HEK293 (cell line): ENCODE measurements around the gene PCDH9.
A peak's percentile ranks its signal among the peaks of the same experiment; 100 is the strongest.
"Not testable (repeated sequence)": the region's sequence is repeated elsewhere in the genome, so short reads cannot be mapped to it uniquely, and the experiment has no call there.

ENCODE experiments used
- CTCF ChIA-PET: fragments of 350-600 bp; formaldehyde crosslinking; extraction: SDS; loops from one replicate; lab custom pipeline; 2021; ENCODE audit warnings: antibody characterized with exemption; lab: Yijun Ruan, JAX
- POLR2A ChIA-PET: fragments of 300-600 bp; formaldehyde crosslinking; extraction: SDS; loops from one replicate; lab custom pipeline; 2020; ENCODE audit warnings: antibody characterized with exemption, inconsistent platforms; lab: Yijun Ruan, JAX
- H3K27ac ChIP-seq: fragments of 200-500 bp; sonication (Bioruptor generic); 2 replicates; pipeline ENCODE4 v1.5.1; 2014; ENCODE audit warnings: low read depth, low read length, control low read depth, inconsistent platforms; ENCODE audit errors: extremely low read depth
- H3K36me3 ChIP-seq, 2 experiments: fragments of 200-500 bp in 1 of 2; sonication (Bioruptor generic) in 1 of 2; 1 replicate in 1 of 2; 2 replicates in 1 of 2; pipeline ENCODE4 v1.5.1; 2014 to 2017; ENCODE audit warnings: inconsistent platforms in 2 of 2, low read length in 2 of 2; ENCODE audit not compliant: control insufficient read depth in 2 of 2, insufficient read depth in 1 of 2
- H3K4me1 ChIP-seq: fragments of 200-500 bp; sonication (Bioruptor generic); 2 replicates; pipeline ENCODE4 v1.5.1; 2014; ENCODE audit warnings: mild to moderate bottlenecking, low read length, inconsistent platforms; ENCODE audit not compliant: control insufficient read depth, insufficient read depth
- H3K4me3 ChIP-seq: 2 replicates; pipeline ENCODE4 v1.5.1; 2011; ENCODE audit warnings: low read depth, mild to moderate bottlenecking, control low read depth, low read length, moderate library complexity
- H3K9me3 ChIP-seq: fragments of 200-500 bp; sonication (Bioruptor generic); 2 replicates; pipeline ENCODE4 v1.5.1; 2014; ENCODE audit warnings: low read depth, low read length, inconsistent platforms; ENCODE audit not compliant: control insufficient read depth, insufficient read depth
- ZFHX2 ChIP-seq: fragments of 450-650 bp; formaldehyde crosslinking; conservative IDR thresholded peaks from 2 replicates; pipeline ENCODE4 v1.5.1; 2016; ENCODE audit warnings: missing biosample characterization, missing genetic modification characterization
- ZFP41 ChIP-seq: fragments of 450-650 bp; formaldehyde crosslinking; IDR thresholded peaks from 2 replicates; pipeline ENCODE4 v1.5.1; 2016; ENCODE audit warnings: missing biosample characterization, missing genetic modification characterization, borderline replicate concordance
- ZNF350 ChIP-seq: fragments of 450-650 bp; formaldehyde crosslinking; IDR thresholded peaks from 2 replicates; pipeline ENCODE4 v1.5.0; 2017; ENCODE audit warnings: missing biosample characterization, mild to moderate bottlenecking, missing genetic modification characterization
- ZNF585B ChIP-seq: fragments of 450-650 bp; formaldehyde crosslinking; IDR thresholded peaks from 2 replicates; pipeline ENCODE4 v1.5.1; 2016; ENCODE audit warnings: missing biosample characterization, missing genetic modification characterization
- ZNF629 ChIP-seq: fragments of 450-650 bp; formaldehyde crosslinking; IDR thresholded peaks from 2 replicates; pipeline ENCODE4 v1.5.1; 2017; ENCODE audit warnings: missing biosample characterization, missing genetic modification characterization
- ZNF664 ChIP-seq: fragments of 450-650 bp; formaldehyde crosslinking; IDR thresholded peaks from 2 replicates; pipeline ENCODE4 v1.5.1; 2016; ENCODE audit warnings: missing biosample characterization, missing genetic modification characterization
- ZNF677 ChIP-seq: fragments of 450-650 bp; IDR thresholded peaks from 2 replicates; pipeline ENCODE4 v1.5.0; 2018; ENCODE audit warnings: missing biosample characterization, mild to moderate bottlenecking, missing genetic modification characterization, moderate library complexity
- TF ChIP-seq, protein P1 (sequence below): fragments of 450-650 bp; formaldehyde crosslinking; IDR thresholded peaks from 2 replicates; pipeline ENCODE4 v1.5.1; 2016; ENCODE audit warnings: missing biosample characterization, missing genetic modification characterization
- TF ChIP-seq, protein P2 (sequence below): fragments of 450-650 bp; formaldehyde crosslinking; conservative IDR thresholded peaks from 2 replicates; pipeline ENCODE4 v1.5.1; 2016; ENCODE audit warnings: low read depth, missing biosample characterization, missing genetic modification characterization

The PCDH9 gene

DNA sequence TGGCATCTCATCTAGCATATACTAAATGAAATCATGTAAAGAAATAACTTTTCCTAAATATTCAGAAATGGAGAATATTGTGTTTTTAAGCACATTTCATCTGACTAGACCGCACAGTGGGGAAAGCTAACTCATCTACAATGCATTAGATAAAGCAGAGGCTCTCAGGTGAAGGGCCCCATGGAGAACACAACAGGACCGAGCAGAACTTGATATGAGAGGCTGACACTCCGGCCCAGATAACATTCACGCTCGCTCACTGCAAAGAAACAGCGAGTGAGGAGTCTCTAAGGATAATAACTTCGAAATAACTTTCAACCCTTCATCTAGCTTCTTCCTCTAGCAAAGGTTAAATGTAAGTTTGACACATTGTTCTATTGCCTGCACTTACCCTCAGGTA, 130.6 kb downstream of the PCDH9 start:
- POLR2A ChIA-PET, result no interaction called here
- Histone ChIP-seq H3K9me3 (no peaks in the 10 kb centered on the region), H3K4me3 (no peak overlapping the region), H3K36me3 (no peaks in the 10 kb centered on the region), H3K4me1 (no peaks in the 10 kb centered on the region)
- TF ChIP-seq ZFP41 (tag by site-specific recombination), result no peak
- TF ChIP-seq ZFHX2 (tag by site-specific recombination), result no peak
- TF ChIP-seq, all 188 proteins: peak for 0
- CTCF ChIA-PET, result no interaction called here
- H3K27ac ChIP-seq, result no peak overlapping the region

DNA sequence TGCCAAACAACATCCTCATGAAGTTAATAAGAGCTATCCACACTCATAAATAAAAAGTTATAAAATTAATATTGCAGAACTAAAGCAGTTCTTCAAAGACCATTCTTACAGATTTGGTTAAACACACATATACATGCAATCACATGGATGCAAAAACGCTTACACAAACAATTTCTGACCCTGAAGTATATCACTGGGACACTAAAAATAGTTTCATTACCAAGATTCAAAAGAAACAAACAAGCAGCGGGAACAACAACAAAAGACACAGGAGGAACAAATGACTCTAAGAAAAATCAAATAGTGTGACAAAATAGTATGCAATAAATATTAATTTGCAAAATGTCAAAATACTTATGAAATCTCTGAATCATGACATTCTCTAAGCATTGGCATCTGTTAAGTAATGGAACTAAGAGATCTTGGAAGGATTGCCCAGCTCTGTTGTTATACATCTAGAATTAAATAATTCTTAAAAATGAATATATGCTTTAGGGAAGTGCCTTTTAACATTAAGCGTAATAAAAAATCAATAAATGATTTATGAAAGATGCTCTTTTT, 132.2 kb downstream of the PCDH9 start:
- Histone ChIP-seq H3K36me3 (no peaks in the 10 kb centered on the region), H3K9me3 (no peaks in the 10 kb centered on the region), H3K4me1 (no peaks in the 10 kb centered on the region), H3K4me3 (no peak overlapping the region), H3K27ac (no peak overlapping the region)
- ChIA-PET POLR2A (no interaction called here), CTCF (no interaction called here)
- TF ChIP-seq, protein P1, sequence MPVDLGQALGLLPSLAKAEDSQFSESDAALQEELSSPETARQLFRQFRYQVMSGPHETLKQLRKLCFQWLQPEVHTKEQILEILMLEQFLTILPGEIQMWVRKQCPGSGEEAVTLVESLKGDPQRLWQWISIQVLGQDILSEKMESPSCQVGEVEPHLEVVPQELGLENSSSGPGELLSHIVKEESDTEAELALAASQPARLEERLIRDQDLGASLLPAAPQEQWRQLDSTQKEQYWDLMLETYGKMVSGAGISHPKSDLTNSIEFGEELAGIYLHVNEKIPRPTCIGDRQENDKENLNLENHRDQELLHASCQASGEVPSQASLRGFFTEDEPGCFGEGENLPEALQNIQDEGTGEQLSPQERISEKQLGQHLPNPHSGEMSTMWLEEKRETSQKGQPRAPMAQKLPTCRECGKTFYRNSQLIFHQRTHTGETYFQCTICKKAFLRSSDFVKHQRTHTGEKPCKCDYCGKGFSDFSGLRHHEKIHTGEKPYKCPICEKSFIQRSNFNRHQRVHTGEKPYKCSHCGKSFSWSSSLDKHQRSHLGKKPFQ, result no peak
- 0 out of 2 replicates have a peak, but pooled peaks have one; percentile 19 for TF ChIP-seq ZNF585B

DNA sequence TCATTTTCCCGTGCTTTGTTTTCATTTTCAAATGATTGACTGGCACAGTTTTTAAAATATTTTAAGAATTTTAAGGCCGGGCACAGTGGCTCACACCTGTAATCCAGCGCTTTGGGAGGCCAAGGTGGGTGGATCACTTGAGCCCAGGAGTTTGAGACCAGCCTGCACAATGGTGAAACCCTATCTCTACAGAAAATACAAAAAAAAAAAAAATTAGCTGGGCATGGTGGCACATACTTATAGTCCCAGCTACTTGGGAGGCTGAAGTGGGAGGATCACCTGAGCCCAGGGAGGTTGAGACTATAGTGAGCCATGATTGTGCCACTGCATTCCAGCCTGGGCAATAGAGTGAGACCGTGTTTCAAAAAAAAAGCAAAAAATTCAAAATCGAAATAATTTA, 133.2 kb downstream of the PCDH9 start:
- POLR2A ChIA-PET, H3K4me1 ChIP-seq, H3K4me3 ChIP-seq: not testable (repeated sequence)

DNA sequence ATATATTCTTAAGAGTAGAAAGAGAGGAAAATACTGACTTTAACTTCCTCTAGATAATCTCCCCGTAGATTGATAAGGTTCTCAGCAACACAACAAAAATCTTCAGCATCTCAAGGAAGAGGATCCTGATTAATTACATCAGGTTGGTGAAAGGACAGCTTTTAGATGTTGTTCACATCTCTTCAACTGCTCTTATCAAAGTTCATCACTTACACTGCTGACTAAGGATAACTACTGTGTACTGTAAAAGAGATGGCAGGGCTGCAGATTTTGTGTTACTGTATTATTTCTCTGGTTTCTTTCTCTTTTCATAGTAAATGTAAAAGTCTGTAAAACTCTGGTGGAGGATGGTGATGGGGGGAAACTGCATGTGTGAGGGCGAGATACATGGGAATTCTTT, 133.7 kb downstream of the PCDH9 start:
- CTCF ChIA-PET, result no interaction called here
- no peaks in the 10 kb centered on the region for H3K36me3 ChIP-seq
- H3K9me3 ChIP-seq, result no peaks in the 10 kb centered on the region
- no peak overlapping the region for H3K27ac ChIP-seq
- POLR2A ChIA-PET, result no interaction called here
- H3K4me3 ChIP-seq, result no peak overlapping the region
- TF ChIP-seq, protein P2, sequence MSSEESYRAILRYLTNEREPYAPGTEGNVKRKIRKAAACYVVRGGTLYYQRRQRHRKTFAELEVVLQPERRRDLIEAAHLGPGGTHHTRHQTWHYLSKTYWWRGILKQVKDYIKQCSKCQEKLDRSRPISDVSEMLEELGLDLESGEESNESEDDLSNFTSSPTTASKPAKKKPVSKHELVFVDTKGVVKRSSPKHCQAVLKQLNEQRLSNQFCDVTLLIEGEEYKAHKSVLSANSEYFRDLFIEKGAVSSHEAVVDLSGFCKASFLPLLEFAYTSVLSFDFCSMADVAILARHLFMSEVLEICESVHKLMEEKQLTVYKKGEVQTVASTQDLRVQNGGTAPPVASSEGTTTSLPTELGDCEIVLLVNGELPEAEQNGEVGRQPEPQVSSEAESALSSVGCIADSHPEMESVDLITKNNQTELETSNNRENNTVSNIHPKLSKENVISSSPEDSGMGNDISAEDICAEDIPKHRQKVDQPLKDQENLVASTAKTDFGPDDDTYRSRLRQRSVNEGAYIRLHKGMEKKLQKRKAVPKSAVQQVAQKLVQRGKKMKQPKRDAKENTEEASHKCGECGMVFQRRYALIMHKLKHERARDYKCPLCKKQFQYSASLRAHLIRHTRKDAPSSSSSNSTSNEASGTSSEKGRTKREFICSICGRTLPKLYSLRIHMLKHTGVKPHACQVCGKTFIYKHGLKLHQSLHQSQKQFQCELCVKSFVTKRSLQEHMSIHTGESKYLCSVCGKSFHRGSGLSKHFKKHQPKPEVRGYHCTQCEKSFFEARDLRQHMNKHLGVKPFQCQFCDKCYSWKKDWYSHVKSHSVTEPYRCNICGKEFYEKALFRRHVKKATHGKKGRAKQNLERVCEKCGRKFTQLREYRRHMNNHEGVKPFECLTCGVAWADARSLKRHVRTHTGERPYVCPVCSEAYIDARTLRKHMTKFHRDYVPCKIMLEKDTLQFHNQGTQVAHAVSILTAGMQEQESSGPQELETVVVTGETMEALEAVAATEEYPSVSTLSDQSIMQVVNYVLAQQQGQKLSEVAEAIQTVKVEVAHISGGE (tag by site-specific recombination), result no peak
- TF ChIP-seq ZNF677 (tag by site-specific recombination), result peak; percentile 66
- TF ChIP-seq, all 188 proteins: peak for 1
- H3K4me1 ChIP-seq, result no peaks in the 10 kb centered on the region

More for the DNA sequence above, 133.2 kb downstream of the PCDH9 start:
- CTCF ChIA-PET, H3K36me3 ChIP-seq, H3K9me3 ChIP-seq, H3K27ac ChIP-seq: not testable (repeated sequence)

DNA sequence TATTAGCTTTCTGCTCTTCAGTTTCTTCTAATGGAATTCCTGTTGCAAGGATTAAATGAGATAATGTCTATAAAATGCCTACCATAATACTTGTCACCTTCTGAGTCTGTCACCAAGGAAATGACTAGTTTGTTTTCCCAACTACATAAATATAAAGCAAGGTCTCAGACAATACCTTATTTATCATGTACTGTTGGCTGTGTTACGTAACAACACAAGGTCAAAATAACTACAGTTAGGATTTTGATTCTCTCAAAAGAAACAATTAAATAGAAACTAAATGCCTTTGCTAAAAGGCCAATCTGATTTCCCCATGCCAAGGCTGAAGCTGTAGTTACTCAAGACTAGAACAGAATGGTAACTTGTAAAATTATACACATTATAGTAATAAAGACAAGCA, 134.5 kb downstream of the PCDH9 start:
- TF ChIP-seq ZNF664 (tag by site-specific recombination), result 0 out of 2 replicates have a peak, but pooled peaks have one; percentile 7
- no peak for TF ChIP-seq ZNF350 (tag by site-specific recombination)
- no peak for TF ChIP-seq ZNF629 (tag by site-specific recombination)
- H3K9me3 ChIP-seq, result no peaks in the 10 kb centered on the region
- no peaks in the 10 kb centered on the region for H3K36me3 ChIP-seq
- no peaks in the 10 kb centered on the region for H3K4me1 ChIP-seq
- ChIA-PET CTCF (interaction anchor here (0.7 kb wide), 1 partner anchor 98 kb away, joined by 3 read pairs; no protein-coding TSS in a partner anchor), POLR2A (no interaction called here)
- no peak overlapping the region for H3K4me3 ChIP-seq
- H3K27ac ChIP-seq, result no peak overlapping the region
